Activated T-helper 1 cell treated with anti-CD3 and anti-CD28 coated beads, Interleukin-12 subunit alpha, Interleukin-12 subunit beta, Interleukin-2, Interleukin-4 antibody, amounts not matched to agents 30 ng/mL and 10 ng/mL and 1 ng/mL, durations not matched to agents 14 hours and 24 hours and 36 hours (primary cell): ENCODE data around the gene LHPP. TPM values are rescaled to one million over a fixed set of nuclear protein-coding genes. Genes with fewer than 3 reads are reported as not detected.

ENCODE experiments used
- DNase-seq: peaks from one replicate; pipeline ENCODE4 v3.0.0; 2021; ENCODE audit warnings: low spot score
- H3K27ac Mint-ChIP-seq: one replicate; pipeline ENCODE4 v1.8.0; 2021; ENCODE audit warnings: mild to moderate bottlenecking, mixed read lengths
- H3K27me3 Mint-ChIP-seq: one replicate; pipeline ENCODE4 v1.8.0; 2022; ENCODE audit warnings: mild to moderate bottlenecking, moderate library complexity, mixed read lengths; ENCODE audit not compliant: insufficient read depth
- H3K36me3 Mint-ChIP-seq: one replicate; pipeline ENCODE4 v1.8.0; 2021; ENCODE audit warnings: low read depth, mixed read lengths
- H3K4me1 Mint-ChIP-seq: one replicate; pipeline ENCODE4 v1.8.0; 2021; ENCODE audit warnings: low read depth, mixed read lengths
- H3K4me3 Mint-ChIP-seq: one replicate; pipeline ENCODE4 v1.8.0; 2021; ENCODE audit warnings: mild to moderate bottlenecking, moderate library complexity, mixed read lengths
- H3K9me3 Mint-ChIP-seq: one replicate; pipeline ENCODE4 v1.8.0; 2021; ENCODE audit warnings: mixed read lengths
- intact Hi-C: fragments of 100-400 bp; cut with micrococcal nuclease; formaldehyde crosslinking; loops from one replicate; pipeline ENCODE4 v1.15.1; 2024
- total RNA-seq: library from RNA; stranded (reverse); gene quantifications from 2 replicates; pipeline ENCODE4 v1.2.3, GENCODE V29; 2022

Gene LHPP
- total RNA-seq, 1 donor from 2014 or later, result 5.0 TPM

GRCh38 chr10:124450012-124450782 is 11.4 kb upstream of the LHPP start, which contains the start of gene NKX1-2:
Gene NKX1-2, minus strand, starts transcription at chr10:124450035. Its CDS starts 92 bp downstream, at chr10:124449943.
- DNase-seq, result no peak
- Mint-ChIP-seq H3K4me3 (no peak within 1 kb of the TSS), H3K27me3 (peaks cover 87% of the 10 kb centered on the region), H3K27ac (peak within 1 kb of the TSS; percentile 55), H3K36me3 (no peaks in the 10 kb centered on the region), H3K9me3 (no peaks in the 10 kb centered on the region), H3K4me1 (peaks cover 6% of the 10 kb centered on the region)
- intact Hi-C loops, result no loop called here

- H3K27me3 Mint-ChIP-seq, result peaks cover 85% of the 10 kb centered on the region
- no peaks in the 10 kb centered on the region for H3K36me3 Mint-ChIP-seq
- peaks cover 6% of the 10 kb centered on the region for H3K4me1 Mint-ChIP-seq
- H3K9me3 Mint-ChIP-seq, result no peaks in the 10 kb centered on the region
- no peak overlapping the region for H3K4me3 Mint-ChIP-seq
- intact Hi-C loops, result no loop called here
- no peak for DNase-seq
- no peak overlapping the region for H3K27ac Mint-ChIP-seq
Measured at GRCh38 chr10:124450783-124451057, 10.9 kb upstream of the LHPP start.

DNA sequence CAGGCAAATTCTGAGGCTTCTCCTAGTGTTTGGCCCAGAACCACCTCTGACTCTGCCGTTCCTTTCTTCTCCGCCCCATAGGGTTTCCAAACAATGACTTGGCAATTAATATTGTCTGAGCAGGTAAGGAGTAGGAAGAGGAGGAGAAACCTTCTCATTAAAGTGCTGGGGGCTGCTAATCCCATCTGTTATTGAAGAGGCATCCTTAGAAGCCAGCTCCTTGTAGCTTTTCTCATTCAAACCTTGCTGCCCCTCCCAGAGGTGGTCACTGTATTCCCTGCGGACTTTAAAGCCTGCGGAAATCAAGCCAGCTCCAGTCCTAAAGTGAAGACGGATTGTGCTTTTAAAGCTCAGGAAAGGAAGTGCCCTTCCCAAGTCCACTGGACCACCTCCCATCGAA is 10.3 kb upstream of the LHPP start:
- Mint-ChIP-seq H3K4me1 (peaks cover 6% of the 10 kb centered on the region), H3K36me3 (no peaks in the 10 kb centered on the region), H3K27me3 (peaks cover 84% of the 10 kb centered on the region), H3K27ac (no peak overlapping the region), H3K4me3 (no peak overlapping the region), H3K9me3 (no peaks in the 10 kb centered on the region)
- intact Hi-C loops, result no loop called here
- DNase-seq, result no peak

DNA sequence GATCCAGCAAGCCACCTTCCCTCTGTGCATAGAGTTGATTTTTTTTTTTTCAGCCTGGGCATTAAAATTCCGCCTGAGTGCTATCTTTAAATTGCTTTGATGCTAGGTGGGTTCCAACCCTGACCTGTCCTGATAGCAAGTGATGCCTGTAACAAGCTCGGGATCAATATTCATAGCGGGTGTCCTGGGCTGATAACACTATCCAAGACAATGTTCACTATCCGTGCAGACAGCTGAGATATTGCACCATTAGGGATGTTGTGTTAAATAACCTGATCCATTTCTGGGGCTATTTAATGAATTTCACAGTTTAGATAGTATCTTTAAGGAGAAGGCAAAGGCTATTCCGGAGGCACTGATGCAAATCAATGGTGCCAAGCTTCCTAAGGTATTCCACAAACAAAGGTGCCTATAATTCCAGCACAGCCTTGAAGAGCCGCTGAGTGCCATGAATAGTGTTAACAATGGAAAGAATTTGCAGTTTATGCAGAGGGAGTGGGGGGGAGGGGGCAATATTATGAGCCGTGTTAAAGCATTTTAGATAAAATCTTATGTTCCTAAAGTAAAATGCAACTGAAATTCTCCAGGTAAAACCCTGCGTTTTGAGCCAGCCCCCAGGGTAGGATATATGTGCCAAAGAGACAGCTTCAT is 7.5 kb upstream of the LHPP start:
- H3K27ac Mint-ChIP-seq, result no peak overlapping the region
- no peaks in the 10 kb centered on the region for H3K4me1 Mint-ChIP-seq
- intact Hi-C loops, result no loop called here
- no peak for DNase-seq
- no peaks in the 10 kb centered on the region for H3K9me3 Mint-ChIP-seq
- H3K36me3 Mint-ChIP-seq, result no peaks in the 10 kb centered on the region
- H3K4me3 Mint-ChIP-seq, result no peak overlapping the region
- peaks cover 77% of the 10 kb centered on the region for H3K27me3 Mint-ChIP-seq

DNA sequence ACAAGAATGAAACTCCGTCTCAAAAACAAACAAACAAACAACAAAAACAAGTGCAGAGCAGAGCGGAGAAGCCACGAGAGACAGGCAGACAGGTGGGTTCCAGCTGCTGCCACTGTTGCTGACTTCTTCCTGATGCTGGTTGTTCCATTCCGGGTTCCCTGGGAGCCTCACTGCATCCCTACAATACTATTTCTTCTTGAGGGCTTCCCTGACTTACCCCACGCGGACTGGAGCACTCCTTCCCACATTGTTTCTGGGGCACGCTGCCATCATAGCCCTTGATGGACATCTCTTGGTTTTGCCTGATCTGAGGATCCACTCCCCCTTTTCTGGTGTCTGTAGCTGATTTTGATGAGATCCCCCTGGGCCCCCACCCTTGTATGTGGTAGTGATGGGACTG is 6.2 kb upstream of the LHPP start:
- Mint-ChIP-seq H3K4me1 (no peaks in the 10 kb centered on the region), H3K4me3 (no peak overlapping the region), H3K27ac (no peak overlapping the region), H3K9me3 (no peaks in the 10 kb centered on the region), H3K27me3 (peaks cover 68% of the 10 kb centered on the region), H3K36me3 (no peaks in the 10 kb centered on the region)
- intact Hi-C loops, result no loop called here
- no peak for DNase-seq

DNA sequence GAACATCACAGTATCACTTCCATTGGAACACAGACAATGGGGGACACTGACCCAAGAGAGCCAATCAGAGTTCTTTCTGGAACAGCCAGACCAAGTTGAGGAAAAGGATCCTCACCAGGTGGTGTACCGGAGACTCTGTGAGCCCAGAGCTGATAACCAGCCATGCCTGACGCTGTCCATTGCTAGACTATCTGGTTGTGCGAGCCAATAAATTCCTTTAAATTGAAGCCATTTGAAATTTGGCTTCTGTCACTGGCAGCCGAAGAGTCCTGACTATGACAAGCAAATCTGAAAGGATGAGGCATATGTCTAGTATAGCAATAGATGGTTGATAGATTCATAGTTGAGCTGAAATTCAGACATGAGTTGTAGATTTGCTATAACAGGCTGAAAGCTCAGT is 3.1 kb upstream of the LHPP start:
- peaks cover 38% of the 10 kb centered on the region for H3K27me3 Mint-ChIP-seq

GRCh38 chr10:124458889-124459288 is 2.7 kb upstream of the LHPP start:
- H3K9me3 Mint-ChIP-seq, result no peaks in the 10 kb centered on the region
- no peak overlapping the region for H3K27ac Mint-ChIP-seq
- no peak for DNase-seq
- H3K4me1 Mint-ChIP-seq, result peaks cover 5% of the 10 kb centered on the region
- peaks cover 1% of the 10 kb centered on the region for H3K36me3 Mint-ChIP-seq
- intact Hi-C loops, result no loop called here
- H3K27me3 Mint-ChIP-seq, result peaks cover 34% of the 10 kb centered on the region
- no peak overlapping the region for H3K4me3 Mint-ChIP-seq

More for the DNA sequence above, 3.1 kb upstream of the LHPP start:
- H3K27ac Mint-ChIP-seq, result no peak overlapping the region
- intact Hi-C loops, result no loop called here
- DNase-seq, result no peak
- no peak overlapping the region for H3K4me3 Mint-ChIP-seq
- peaks cover 1% of the 10 kb centered on the region for H3K36me3 Mint-ChIP-seq
- peaks cover 5% of the 10 kb centered on the region for H3K4me1 Mint-ChIP-seq
- no peaks in the 10 kb centered on the region for H3K9me3 Mint-ChIP-seq

DNA sequence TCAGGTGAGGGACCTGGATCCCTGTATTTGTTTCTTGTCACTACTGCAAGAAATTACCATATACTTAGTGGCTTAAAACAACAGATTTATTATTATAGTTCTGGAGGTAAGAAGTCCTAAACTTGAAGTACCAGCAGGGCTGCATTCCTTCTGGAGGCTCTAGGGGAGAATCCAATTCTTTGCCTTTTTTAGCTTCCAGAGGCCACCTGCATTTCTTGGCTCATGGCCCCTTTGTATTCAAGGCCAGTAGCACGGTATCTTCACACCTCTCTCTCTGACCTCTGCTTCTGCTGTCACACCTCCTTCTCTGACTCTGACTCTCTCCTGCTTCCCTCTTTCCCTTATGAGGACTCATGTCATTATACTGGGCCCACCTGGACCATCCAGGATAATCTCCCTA is 2.2 kb upstream of the LHPP start:
- Mint-ChIP-seq H3K36me3 (peaks cover 1% of the 10 kb centered on the region), H3K27ac (no peak overlapping the region), H3K4me3 (no peak overlapping the region), H3K9me3 (no peaks in the 10 kb centered on the region), H3K4me1 (peaks cover 8% of the 10 kb centered on the region), H3K27me3 (peaks cover 30% of the 10 kb centered on the region)
- intact Hi-C loops, result no loop called here
- DNase-seq, result no peak

DNA sequence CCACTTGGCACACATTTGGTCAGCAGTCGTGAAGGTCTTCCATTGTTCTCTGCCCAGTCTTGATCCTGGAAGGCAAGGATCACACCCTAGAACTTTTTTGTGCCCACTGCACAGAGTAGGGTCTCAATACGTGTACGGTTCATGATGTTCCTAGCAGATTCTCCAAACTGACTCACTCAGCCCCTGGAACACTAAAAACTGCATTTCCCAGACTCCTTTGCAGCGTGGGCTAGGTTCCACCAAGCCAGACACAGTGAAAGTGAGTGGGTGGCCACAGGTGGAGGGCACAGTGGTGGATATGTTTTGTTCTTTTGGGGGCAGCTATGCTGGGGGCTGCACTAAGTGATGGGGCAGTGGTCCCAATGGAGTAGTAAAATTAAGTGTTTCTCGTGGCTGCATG is 1.5 kb upstream of the LHPP start:
- intact Hi-C loops, result loop anchor here (2.0 to 5.0 kb wide), 7 partner anchors 71 to 1453 kb away; partner anchors contain the start of genes ACADSB, BUB3, EDRF1 and EEF1AKMT2

GRCh38 chr10:124462348-124462695 is 699 bp downstream of the LHPP start:
- intact Hi-C loops, result loop anchor here (5.0 kb wide), 4 partner anchors 230 to 1455 kb away; partner anchors contain the start of genes ACADSB, BUB3, EEF1AKMT2 and IKZF5
- peaks cover 26% of the 10 kb centered on the region for H3K4me1 Mint-ChIP-seq
- H3K27me3 Mint-ChIP-seq, result peaks cover 11% of the 10 kb centered on the region
- H3K36me3 Mint-ChIP-seq, result peaks cover 4% of the 10 kb centered on the region
- peak overlapping the region; percentile 61 for H3K27ac Mint-ChIP-seq
- no peaks in the 10 kb centered on the region for H3K9me3 Mint-ChIP-seq
- no peak for DNase-seq
- H3K4me3 Mint-ChIP-seq, result peak overlapping the region; percentile 87

More for the DNA sequence above, 1.5 kb upstream of the LHPP start:
- Mint-ChIP-seq H3K9me3 (no peaks in the 10 kb centered on the region), H3K27me3 (peaks cover 22% of the 10 kb centered on the region), H3K4me1 (peaks cover 15% of the 10 kb centered on the region), H3K36me3 (peaks cover 4% of the 10 kb centered on the region), H3K4me3 (peak overlapping the region; percentile 53), H3K27ac (no peak overlapping the region)
- no peak for DNase-seq

DNA sequence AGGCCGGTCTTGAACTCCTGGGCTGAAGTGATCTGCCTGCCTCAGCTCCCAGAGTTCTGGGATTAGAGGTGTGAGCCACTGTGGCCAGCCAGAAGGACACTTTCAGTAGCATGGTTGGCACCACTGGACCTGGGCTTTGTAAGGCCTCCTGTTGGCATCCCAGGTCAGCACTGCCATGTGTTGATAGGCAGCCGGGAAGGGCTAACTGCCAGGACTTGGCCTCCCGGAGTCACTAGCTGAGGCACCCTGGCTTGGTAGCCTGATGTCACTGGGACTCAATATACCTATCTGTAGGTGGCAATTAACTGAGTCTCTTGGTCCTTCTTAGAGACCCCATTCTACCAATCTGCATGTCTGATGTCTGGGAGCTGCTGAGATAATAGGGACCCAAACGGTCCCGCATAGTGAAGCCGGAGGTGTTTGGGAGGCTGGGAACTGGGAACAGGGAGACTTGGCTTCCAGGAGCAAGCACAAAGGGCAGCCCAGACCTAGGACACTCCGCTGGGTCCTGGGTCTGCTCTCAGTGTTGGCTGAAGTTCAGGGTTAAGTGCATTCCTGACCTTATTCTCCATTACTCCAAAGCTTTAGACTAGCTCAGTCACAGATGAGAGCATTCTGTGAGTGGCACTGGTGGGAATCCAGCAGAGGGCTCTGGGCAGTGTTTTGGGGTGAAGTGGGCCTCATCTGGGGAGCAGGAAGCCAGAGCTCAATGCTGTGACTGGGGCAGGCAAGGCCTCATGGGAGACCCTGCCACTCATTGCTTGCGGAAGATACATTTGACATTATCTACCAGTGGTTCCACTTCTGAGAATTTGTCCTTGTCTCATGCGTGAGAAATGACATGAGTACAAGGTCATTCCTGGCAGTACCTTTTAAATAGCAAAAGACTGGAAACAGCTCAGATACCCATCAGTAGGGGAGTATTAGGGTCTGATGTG is 2.7 kb downstream of the LHPP start:
- Mint-ChIP-seq H3K36me3 (peaks cover 4% of the 10 kb centered on the region), H3K4me1 (peaks cover 26% of the 10 kb centered on the region), H3K9me3 (no peaks in the 10 kb centered on the region), H3K27me3 (peaks cover 1% of the 10 kb centered on the region), H3K27ac (peak overlapping the region; percentile 57), H3K4me3 (peak overlapping the region; percentile 50)
- no peak for DNase-seq
- intact Hi-C loops, result loop anchor here (5.0 kb wide), 4 partner anchors 232 to 1457 kb away; partner anchors contain the start of genes ACADSB, BUB3, EEF1AKMT2 and IKZF5

- no peak for DNase-seq
- intact Hi-C loops, result no loop called here
- no peaks in the 10 kb centered on the region for H3K9me3 Mint-ChIP-seq
- peak overlapping the region; percentile 50 for H3K4me3 Mint-ChIP-seq
- H3K4me1 Mint-ChIP-seq, result peaks cover 26% of the 10 kb centered on the region
- peaks cover 1% of the 10 kb centered on the region for H3K27me3 Mint-ChIP-seq
- H3K27ac Mint-ChIP-seq, result peak overlapping the region; percentile 57
- peaks cover 4% of the 10 kb centered on the region for H3K36me3 Mint-ChIP-seq
Measured at GRCh38 chr10:124465003-124465776, 3.6 kb downstream of the LHPP start.
